ENCODE data around the gene SMARCAD1.
A peak's percentile ranks its signal among the peaks of the same experiment; 100 is the strongest.

The SMARCAD1 gene

DNA sequence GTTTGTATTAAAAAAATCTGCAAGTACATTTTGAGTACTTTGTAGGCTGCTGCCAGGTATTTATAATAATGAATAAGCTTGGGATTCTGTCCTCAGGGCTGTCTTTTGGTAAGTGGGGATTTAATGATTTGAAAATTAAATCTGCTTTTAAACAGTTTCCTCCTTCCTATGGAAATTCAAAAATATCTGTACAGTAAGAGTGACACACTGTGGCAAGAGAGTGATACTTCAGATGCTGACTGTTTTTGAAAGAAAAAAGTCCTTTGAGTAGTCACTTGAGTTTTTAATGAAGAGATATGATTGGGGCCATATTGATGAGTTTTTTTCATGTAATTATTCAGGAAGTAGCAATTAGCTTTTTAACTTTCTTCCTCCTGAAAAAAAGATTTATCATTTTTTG is 49.2 kb downstream of the SMARCAD1 start:
- H3K18ac ChIP-seq (ENCODE audit: low read depth in 1 of 2, low read length in 2 of 2), result no peak overlapping the region
- peak; percentile 19 for DNase-seq
- H2BK15ac ChIP-seq (ENCODE audit: low read depth, poor library complexity, severe bottlenecking), result no peak overlapping the region
- H2BK5ac ChIP-seq (ENCODE audit: low read depth, low read length, poor library complexity, severe bottlenecking), result no peak overlapping the region
- H2AFZ ChIP-seq (ENCODE audit: low read depth, low read length), result no peak overlapping the region
- no peak overlapping the region for H2BK120ac ChIP-seq (ENCODE audit: low read depth, low read length)
- H3K27ac ChIP-seq (ENCODE audit: low read length, poor library complexity, severe bottlenecking), result no peak overlapping the region
- H3K9me3 ChIP-seq (ENCODE audit: control insufficient read depth, low read length), result no peaks in the 10 kb centered on the region
- H3K36me3 ChIP-seq (ENCODE audit: control insufficient read depth in 1 of 2, insufficient read depth in 2 of 2, low read depth in 1 of 2, low read length in 2 of 2), result peaks cover 4 to 75% of the 10 kb centered on the region in 2 experiments
- no peak overlapping the region for H4K91ac ChIP-seq (ENCODE audit: low read length)
- no peaks in the 10 kb centered on the region for H3K27me3 ChIP-seq (ENCODE audit: control insufficient read depth in 1 of 2, insufficient read depth in 1 of 2, low read length in 2 of 2)
- no peak overlapping the region for H3K9ac ChIP-seq (ENCODE audit: low read length)
- no peak overlapping the region for H2BK12ac ChIP-seq (ENCODE audit: low read length in 2 of 2)
- no peaks in the 10 kb centered on the region for H3K4me1 ChIP-seq (ENCODE audit: control insufficient read depth, insufficient read depth, low read depth, low read length)
- H3K14ac ChIP-seq (ENCODE audit: low read length in 2 of 2), result no peak overlapping the region
- no peak overlapping the region for H4K8ac ChIP-seq (ENCODE audit: low read length)
- peaks cover 13% of the 10 kb centered on the region for H3K79me1 ChIP-seq (replicated peaks; ENCODE audit: low read length, poor library complexity, severe bottlenecking)
- H2AK5ac ChIP-seq (ENCODE audit: low read length, severe bottlenecking), result no peak overlapping the region
- H3K4ac ChIP-seq (ENCODE audit: low read depth in 1 of 2, low read length in 2 of 2), result no peak overlapping the region
- no peak overlapping the region for H3K23ac ChIP-seq (ENCODE audit: low read length in 2 of 2)
- no peak overlapping the region for H3K4me3 ChIP-seq (ENCODE audit: insufficient read depth in 1 of 2, low read depth in 1 of 2, low read length in 2 of 2)
- H3K4me2 ChIP-seq (ENCODE audit: low read length, poor library complexity, severe bottlenecking), result no peak overlapping the region

DNA sequence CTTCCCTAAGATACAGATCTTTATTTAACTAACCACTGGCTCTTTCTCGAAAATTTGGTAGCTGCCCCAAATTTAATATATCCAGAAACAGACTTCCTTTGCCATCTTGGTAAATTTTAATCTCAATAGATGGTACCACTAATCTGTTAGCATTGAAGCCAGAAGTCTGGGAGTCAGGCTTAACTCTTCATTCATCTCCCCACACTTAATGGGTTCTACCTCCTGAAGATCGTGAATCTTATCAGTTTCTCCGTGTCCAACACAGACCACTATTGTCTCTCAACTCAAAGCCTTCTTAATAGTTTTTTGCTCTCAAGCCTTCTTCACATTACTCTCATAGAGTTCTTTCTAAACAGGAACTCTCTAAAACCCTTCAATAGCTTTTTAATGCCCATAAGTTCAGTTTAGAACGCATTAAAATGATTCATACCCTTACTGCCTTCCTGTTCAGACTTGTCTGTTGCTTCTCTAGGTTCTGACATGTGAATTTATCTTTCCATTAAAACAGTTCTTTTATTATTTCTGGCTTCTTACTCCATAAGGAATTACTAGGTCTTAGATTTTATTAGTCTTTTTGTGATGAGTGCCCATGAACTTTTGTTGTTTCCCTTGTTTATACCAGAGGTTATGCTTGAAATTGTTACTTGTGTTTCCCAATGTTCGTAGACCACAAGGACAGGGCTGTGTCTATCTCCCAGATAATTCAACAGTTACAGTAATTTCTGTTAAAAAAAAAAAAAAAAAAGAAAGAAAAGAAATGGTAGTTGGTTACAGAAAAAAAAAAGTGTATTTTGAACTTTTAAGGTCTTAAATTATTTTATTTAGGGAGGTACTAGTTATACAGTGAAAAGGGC is 54.7 kb downstream of the SMARCAD1 start:
- no peak overlapping the region for H3K14ac ChIP-seq (ENCODE audit: low read length in 2 of 2)
- no peaks in the 10 kb centered on the region for H3K9me3 ChIP-seq (ENCODE audit: control insufficient read depth, low read length)
- H3K9ac ChIP-seq (ENCODE audit: low read length), result no peak overlapping the region
- WGBS, result 47% methylated on average over 4 of the region's 5 CpGs
- no peaks in the 10 kb centered on the region for H3K27me3 ChIP-seq (ENCODE audit: control insufficient read depth in 1 of 2, insufficient read depth in 1 of 2, low read length in 2 of 2)
- H2BK120ac ChIP-seq (ENCODE audit: low read depth, low read length), result no peak overlapping the region
- H2AFZ ChIP-seq (ENCODE audit: low read depth, low read length), result no peak overlapping the region
- no peak overlapping the region for H3K18ac ChIP-seq (ENCODE audit: low read depth in 1 of 2, low read length in 2 of 2)
- no peak overlapping the region for H2BK12ac ChIP-seq (ENCODE audit: low read length in 2 of 2)
- H3K4ac ChIP-seq (ENCODE audit: low read depth in 1 of 2, low read length in 2 of 2), result no peak overlapping the region
- H2BK5ac ChIP-seq (ENCODE audit: low read depth, low read length, poor library complexity, severe bottlenecking), result no peak overlapping the region
- no peak overlapping the region for H3K27ac ChIP-seq (ENCODE audit: low read length, poor library complexity, severe bottlenecking)
- no peaks in the 10 kb centered on the region for H3K4me1 ChIP-seq (ENCODE audit: control insufficient read depth, insufficient read depth, low read depth, low read length)
- peaks cover 18% of the 10 kb centered on the region for H3K79me1 ChIP-seq (replicated peaks; ENCODE audit: low read length, poor library complexity, severe bottlenecking)
- H2BK15ac ChIP-seq (ENCODE audit: low read depth, poor library complexity, severe bottlenecking), result no peak overlapping the region
- H3K4me3 ChIP-seq (ENCODE audit: insufficient read depth in 1 of 2, low read depth in 1 of 2, low read length in 2 of 2), result no peak overlapping the region
- no peak overlapping the region for H4K8ac ChIP-seq (ENCODE audit: low read length)
- no peak overlapping the region for H3K23ac ChIP-seq (ENCODE audit: low read length in 2 of 2)
- H3K36me3 ChIP-seq (ENCODE audit: control insufficient read depth in 1 of 2, insufficient read depth in 2 of 2, low read depth in 1 of 2, low read length in 2 of 2), result peaks cover 0 to 73% of the 10 kb centered on the region in 2 experiments
- no peak overlapping the region for H2AK5ac ChIP-seq (ENCODE audit: low read length, severe bottlenecking)
- DNase-seq, result peak; percentile 52
- H3K4me2 ChIP-seq (ENCODE audit: low read length, poor library complexity, severe bottlenecking), result no peak overlapping the region
- H4K91ac ChIP-seq (ENCODE audit: low read length), result no peak overlapping the region

DNA sequence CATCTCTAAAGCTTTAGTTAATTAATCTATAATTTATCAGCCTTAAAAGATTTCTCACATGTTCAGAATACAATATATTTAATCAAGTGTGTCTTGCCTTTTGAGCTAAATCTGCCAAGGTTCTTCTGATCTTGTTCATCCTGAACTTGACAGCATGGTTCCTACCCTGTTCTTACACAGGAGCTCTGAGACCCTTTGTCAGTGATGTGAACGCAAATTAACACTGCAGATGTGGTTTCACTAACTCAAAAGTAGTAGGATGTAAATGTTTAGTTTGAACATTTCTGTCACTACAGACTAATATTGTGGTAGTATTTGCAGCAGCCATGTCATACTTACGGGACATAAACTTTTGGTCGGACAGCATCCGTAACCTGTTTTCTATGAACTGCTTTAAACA is 59.4 kb downstream of the SMARCAD1 start:
- no peak overlapping the region for H3K14ac ChIP-seq (ENCODE audit: low read length in 2 of 2)
- no peak overlapping the region for H4K91ac ChIP-seq (ENCODE audit: low read length)
- no peak overlapping the region for H2AFZ ChIP-seq (ENCODE audit: low read depth, low read length)

DNA sequence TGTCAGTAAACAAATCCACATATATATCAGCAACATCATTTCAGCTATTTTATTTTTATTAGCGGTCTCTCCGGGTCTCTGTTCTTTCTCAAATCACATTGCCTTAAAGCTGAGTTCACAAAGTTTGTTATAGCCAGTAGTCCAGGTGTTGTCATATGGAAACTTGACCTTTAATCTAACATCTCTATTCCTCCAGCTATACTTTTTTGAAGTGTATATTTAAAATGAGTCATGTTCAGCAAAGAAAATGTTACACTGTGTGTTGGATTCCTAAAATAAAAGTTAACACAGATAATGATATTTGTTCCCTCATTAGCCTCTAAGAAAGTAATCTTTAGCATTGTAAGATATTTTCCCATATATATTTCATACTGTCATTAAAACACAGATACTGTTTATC is 63.6 kb downstream of the SMARCAD1 start:
- 50% methylated on average over 2 of the region's 2 CpGs for WGBS
- no peak overlapping the region for H2AFZ ChIP-seq (ENCODE audit: low read depth, low read length)
- H2BK15ac ChIP-seq (ENCODE audit: low read depth, poor library complexity, severe bottlenecking), result no peak overlapping the region
- no peak overlapping the region for H2BK120ac ChIP-seq (ENCODE audit: low read depth, low read length)
- H4K91ac ChIP-seq (ENCODE audit: low read length), result no peak overlapping the region
- no peak overlapping the region for H2BK5ac ChIP-seq (ENCODE audit: low read depth, low read length, poor library complexity, severe bottlenecking)
- H3K18ac ChIP-seq (ENCODE audit: low read depth in 1 of 2, low read length in 2 of 2), result no peak overlapping the region
- no peak overlapping the region for H3K27ac ChIP-seq (ENCODE audit: low read length, poor library complexity, severe bottlenecking)
- H4K8ac ChIP-seq (ENCODE audit: low read length), result no peak overlapping the region
- no peaks in the 10 kb centered on the region for H3K9me3 ChIP-seq (ENCODE audit: control insufficient read depth, low read length)
- DNase-seq, result no peak
- no peak overlapping the region for H3K4me3 ChIP-seq (ENCODE audit: insufficient read depth in 1 of 2, low read depth in 1 of 2, low read length in 2 of 2)
- no peak overlapping the region for H3K9ac ChIP-seq (ENCODE audit: low read length)
- H3K4me1 ChIP-seq (ENCODE audit: control insufficient read depth, insufficient read depth, low read depth, low read length), result no peaks in the 10 kb centered on the region
- no peak overlapping the region for H3K4me2 ChIP-seq (ENCODE audit: low read length, poor library complexity, severe bottlenecking)
- H3K14ac ChIP-seq (ENCODE audit: low read length in 2 of 2), result no peak overlapping the region
- no peak overlapping the region for H2AK5ac ChIP-seq (ENCODE audit: low read length, severe bottlenecking)
- no peak overlapping the region for H3K4ac ChIP-seq (ENCODE audit: low read depth in 1 of 2, low read length in 2 of 2)
- no peaks in the 10 kb centered on the region for H3K27me3 ChIP-seq (ENCODE audit: control insufficient read depth in 1 of 2, insufficient read depth in 1 of 2, low read length in 2 of 2)
- no peak overlapping the region for H3K23ac ChIP-seq (ENCODE audit: low read length in 2 of 2)
- H3K79me1 ChIP-seq (replicated peaks; ENCODE audit: low read length, poor library complexity, severe bottlenecking), result peaks cover 11% of the 10 kb centered on the region
- no peak overlapping the region for H2BK12ac ChIP-seq (ENCODE audit: low read length in 2 of 2)
- peaks cover 8 to 82% of the 10 kb centered on the region in 2 experiments for H3K36me3 ChIP-seq (ENCODE audit: control insufficient read depth in 1 of 2, insufficient read depth in 2 of 2, low read depth in 1 of 2, low read length in 2 of 2)

More for the DNA sequence above, 59.4 kb downstream of the SMARCAD1 start:
- Histone ChIP-seq H3K4ac (ENCODE audit: low read depth in 1 of 2, low read length in 2 of 2) (no peak overlapping the region), H2AK5ac (ENCODE audit: low read length, severe bottlenecking) (no peak overlapping the region), H3K4me2 (ENCODE audit: low read length, poor library complexity, severe bottlenecking) (no peak overlapping the region), H3K9ac (ENCODE audit: low read length) (no peak overlapping the region), H3K27ac (ENCODE audit: low read length, poor library complexity, severe bottlenecking) (no peak overlapping the region), H3K18ac (ENCODE audit: low read depth in 1 of 2, low read length in 2 of 2) (no peak overlapping the region), H2BK15ac (ENCODE audit: low read depth, poor library complexity, severe bottlenecking) (no peak overlapping the region), H2BK120ac (ENCODE audit: low read depth, low read length) (no peak overlapping the region), H2BK12ac (ENCODE audit: low read length in 2 of 2) (no peak overlapping the region), H3K23ac (ENCODE audit: low read length in 2 of 2) (no peak overlapping the region), H3K27me3 (ENCODE audit: control insufficient read depth in 1 of 2, insufficient read depth in 1 of 2, low read length in 2 of 2) (no peaks in the 10 kb centered on the region), H3K4me3 (ENCODE audit: insufficient read depth in 1 of 2, low read depth in 1 of 2, low read length in 2 of 2) (no peak overlapping the region), H3K9me3 (ENCODE audit: control insufficient read depth, low read length) (no peaks in the 10 kb centered on the region), H3K36me3 (ENCODE audit: control insufficient read depth in 1 of 2, insufficient read depth in 2 of 2, low read depth in 1 of 2, low read length in 2 of 2) (peaks cover 4 to 76% of the 10 kb centered on the region in 2 experiments), H4K8ac (ENCODE audit: low read length) (no peak overlapping the region), H2BK5ac (ENCODE audit: low read depth, low read length, poor library complexity, severe bottlenecking) (no peak overlapping the region), H3K79me1 (replicated peaks; ENCODE audit: low read length, poor library complexity, severe bottlenecking) (peaks cover 10% of the 10 kb centered on the region), H3K4me1 (ENCODE audit: control insufficient read depth, insufficient read depth, low read depth, low read length) (no peaks in the 10 kb centered on the region)
- DNase-seq, result no peak
- 95% methylated on average over 4 of the region's 4 CpGs for WGBS
